ENCODE measurements around the gene CX3CL1.

DNA sequence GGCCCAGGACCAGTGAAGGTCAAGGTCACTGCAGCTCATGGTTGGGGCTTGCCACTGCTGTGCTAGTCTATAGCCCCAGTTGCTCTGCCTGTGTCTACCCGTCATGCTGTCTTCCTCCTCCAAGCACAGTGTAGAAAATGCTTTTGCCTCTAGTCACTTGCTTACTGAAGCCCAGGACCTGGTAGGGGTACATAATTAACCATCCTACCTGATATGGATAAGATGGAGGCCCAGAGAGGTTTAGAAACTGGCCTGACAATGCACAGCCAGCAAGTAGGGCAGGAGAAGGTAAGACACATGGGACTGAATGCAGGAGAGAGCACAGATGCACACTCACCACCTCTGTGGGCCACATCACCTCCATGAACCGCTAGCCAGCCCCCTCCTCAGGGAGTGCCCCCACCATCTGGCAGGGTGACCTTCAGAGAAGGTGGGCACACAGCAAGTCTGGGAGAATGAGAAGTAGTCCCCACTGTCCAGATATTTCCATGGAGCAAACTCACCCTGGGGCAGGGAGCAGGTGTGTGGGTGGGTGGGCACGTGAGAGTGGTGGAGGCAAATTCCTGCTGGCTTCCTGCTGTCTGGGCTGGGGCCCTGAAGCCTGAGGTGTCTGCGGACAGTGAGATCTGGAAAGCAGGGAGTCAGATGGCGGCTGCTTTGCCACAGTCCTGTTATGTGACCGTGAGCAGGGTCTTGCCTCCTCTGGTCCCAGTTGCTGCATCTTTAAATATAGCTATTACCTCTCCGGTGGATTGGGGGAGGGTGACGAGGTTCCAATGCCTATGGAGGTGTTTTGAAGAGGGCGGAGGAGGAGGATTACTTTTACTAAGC, 1.0 kb downstream of the CX3CL1 start:
- TF ChIP-seq EP300 (conservative IDR thresholded peaks at IDR 0.05; ENCODE audit: poor library complexity, severe bottlenecking) (no peak), EZH2 (IDR thresholded peaks at IDR 0.05; ENCODE audit: borderline replicate concordance, insufficient read depth, low read length, poor library complexity, severe bottlenecking) (no peak), POLR2AphosphoS5 (IDR thresholded peaks at IDR 0.05) (no peak), TAF1 (IDR thresholded peaks at IDR 0.05; ENCODE audit: low read depth) (no peak), SMC3 (conservative IDR thresholded peaks at IDR 0.05; ENCODE audit: poor library complexity) (no peak)
- TF ChIP-seq, protein P1, sequence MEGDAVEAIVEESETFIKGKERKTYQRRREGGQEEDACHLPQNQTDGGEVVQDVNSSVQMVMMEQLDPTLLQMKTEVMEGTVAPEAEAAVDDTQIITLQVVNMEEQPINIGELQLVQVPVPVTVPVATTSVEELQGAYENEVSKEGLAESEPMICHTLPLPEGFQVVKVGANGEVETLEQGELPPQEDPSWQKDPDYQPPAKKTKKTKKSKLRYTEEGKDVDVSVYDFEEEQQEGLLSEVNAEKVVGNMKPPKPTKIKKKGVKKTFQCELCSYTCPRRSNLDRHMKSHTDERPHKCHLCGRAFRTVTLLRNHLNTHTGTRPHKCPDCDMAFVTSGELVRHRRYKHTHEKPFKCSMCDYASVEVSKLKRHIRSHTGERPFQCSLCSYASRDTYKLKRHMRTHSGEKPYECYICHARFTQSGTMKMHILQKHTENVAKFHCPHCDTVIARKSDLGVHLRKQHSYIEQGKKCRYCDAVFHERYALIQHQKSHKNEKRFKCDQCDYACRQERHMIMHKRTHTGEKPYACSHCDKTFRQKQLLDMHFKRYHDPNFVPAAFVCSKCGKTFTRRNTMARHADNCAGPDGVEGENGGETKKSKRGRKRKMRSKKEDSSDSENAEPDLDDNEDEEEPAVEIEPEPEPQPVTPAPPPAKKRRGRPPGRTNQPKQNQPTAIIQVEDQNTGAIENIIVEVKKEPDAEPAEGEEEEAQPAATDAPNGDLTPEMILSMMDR (IDR thresholded peaks at IDR 0.05; ENCODE audit: poor library complexity, severe bottlenecking): no peak
- TF ChIP-seq, protein P2, sequence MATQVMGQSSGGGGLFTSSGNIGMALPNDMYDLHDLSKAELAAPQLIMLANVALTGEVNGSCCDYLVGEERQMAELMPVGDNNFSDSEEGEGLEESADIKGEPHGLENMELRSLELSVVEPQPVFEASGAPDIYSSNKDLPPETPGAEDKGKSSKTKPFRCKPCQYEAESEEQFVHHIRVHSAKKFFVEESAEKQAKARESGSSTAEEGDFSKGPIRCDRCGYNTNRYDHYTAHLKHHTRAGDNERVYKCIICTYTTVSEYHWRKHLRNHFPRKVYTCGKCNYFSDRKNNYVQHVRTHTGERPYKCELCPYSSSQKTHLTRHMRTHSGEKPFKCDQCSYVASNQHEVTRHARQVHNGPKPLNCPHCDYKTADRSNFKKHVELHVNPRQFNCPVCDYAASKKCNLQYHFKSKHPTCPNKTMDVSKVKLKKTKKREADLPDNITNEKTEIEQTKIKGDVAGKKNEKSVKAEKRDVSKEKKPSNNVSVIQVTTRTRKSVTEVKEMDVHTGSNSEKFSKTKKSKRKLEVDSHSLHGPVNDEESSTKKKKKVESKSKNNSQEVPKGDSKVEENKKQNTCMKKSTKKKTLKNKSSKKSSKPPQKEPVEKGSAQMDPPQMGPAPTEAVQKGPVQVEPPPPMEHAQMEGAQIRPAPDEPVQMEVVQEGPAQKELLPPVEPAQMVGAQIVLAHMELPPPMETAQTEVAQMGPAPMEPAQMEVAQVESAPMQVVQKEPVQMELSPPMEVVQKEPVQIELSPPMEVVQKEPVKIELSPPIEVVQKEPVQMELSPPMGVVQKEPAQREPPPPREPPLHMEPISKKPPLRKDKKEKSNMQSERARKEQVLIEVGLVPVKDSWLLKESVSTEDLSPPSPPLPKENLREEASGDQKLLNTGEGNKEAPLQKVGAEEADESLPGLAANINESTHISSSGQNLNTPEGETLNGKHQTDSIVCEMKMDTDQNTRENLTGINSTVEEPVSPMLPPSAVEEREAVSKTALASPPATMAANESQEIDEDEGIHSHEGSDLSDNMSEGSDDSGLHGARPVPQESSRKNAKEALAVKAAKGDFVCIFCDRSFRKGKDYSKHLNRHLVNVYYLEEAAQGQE (IDR thresholded peaks at IDR 0.05; ENCODE audit: borderline replicate concordance): no peak

Measured in neural cell (in vitro differentiated cells).